GM21515 (cell line): ENCODE measurements around the gene OR9A2.

Experiments used
- ATAC-seq: cut with Tn5 transposase; IDR thresholded peaks from one replicate; pipeline ENCODE4 v1.9.1; 2021; ENCODE audit not compliant: unreplicated experiment

The OR9A2 gene, protein sequence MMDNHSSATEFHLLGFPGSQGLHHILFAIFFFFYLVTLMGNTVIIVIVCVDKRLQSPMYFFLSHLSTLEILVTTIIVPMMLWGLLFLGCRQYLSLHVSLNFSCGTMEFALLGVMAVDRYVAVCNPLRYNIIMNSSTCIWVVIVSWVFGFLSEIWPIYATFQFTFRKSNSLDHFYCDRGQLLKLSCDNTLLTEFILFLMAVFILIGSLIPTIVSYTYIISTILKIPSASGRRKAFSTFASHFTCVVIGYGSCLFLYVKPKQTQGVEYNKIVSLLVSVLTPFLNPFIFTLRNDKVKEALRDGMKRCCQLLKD

GRCh38 chr7:143027032-143027431 is at the start of gene OR9A2:
OR9A2 (minus strand) TSS chr7:143027132; CDS start chr7:143027132, 0 bp downstream.
- no peak for ATAC-seq

GRCh38 chr7:143074141-143074540 is 47.2 kb upstream of the OR9A2 start:
- ATAC-seq: no peak

DNA sequence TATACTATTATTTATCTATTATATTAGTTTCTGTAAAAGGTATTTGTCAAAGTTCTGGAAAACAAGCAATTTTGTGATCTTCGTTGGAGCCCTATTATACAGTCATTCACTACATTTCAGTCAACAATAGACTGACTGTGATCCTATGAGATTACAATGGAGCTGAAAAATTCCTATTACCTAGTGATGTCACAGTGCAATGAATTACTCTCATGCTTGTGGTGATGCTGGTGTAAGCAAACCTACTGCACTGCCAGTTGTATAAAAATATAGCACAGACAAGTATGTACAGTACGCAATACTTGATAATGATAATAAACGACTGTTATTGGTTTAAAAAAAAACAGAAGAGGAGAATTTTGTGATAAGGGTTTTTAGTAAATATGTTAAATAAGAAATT is 46.6 kb upstream of the OR9A2 start:
- no peak for ATAC-seq

- no peak for ATAC-seq
These were observed 43.1 kb upstream of the OR9A2 start for GRCh38 chr7:143069912-143070500.

DNA sequence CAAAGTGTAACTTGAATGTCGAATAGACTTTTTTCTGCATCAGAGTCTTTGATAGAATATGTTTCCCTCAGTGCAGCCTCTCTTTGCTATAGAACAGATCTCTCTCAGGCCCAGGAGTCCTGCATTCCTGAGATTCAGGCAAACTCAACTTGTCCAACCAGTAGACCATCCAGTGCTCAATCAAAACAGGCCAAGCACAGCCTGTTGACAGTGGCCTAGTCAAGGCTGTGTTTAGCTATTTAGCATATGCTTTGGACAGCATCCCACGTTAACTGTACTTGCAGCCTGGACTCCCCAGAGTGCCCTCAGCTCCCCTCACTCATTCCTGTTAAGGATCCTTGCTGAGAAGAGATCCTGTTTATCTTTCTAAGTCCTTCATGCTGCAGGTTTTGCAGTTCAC is 41.5 kb upstream of the OR9A2 start:
- no peak for ATAC-seq

DNA sequence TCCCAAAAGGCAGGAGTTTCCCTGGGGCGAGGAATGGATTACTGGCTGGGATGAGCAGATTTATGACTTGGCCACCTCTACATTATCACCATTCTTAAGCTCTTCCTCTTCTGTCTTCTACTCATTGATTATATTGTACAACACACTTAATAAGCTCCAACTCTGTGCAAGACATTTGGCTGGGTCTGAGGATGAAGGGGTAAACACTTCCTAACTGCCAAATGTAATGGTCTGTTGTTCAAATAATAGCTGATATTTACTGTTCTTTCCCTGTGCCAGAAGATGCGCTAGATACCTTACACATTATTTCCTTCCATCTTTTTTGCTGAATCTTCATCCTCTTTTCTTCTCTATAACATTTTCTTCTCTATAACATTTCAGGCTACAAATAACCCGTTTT is 36.8 kb upstream of the OR9A2 start:
- no peak for ATAC-seq

DNA sequence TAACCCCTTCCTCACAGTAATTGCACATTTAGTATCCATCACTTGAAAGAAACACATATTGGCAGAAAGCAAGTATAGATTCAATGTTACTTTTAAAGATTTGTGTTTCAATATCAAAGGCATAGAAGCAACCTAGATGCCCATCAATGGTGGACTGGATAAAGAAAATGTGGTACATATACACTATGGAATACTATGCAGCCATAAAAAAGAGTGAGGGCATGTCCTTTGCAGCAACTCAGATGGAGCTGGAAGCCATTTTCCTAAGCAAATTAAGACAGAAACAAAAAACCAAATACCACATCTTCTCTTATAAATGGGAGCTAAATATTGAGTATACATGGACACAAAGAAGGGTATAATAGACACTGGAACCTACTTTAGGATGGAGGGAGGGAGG is 28.8 kb upstream of the OR9A2 start:
- ATAC-seq: no peak

- no peak for ATAC-seq
These were observed 27.7 kb upstream of the OR9A2 start for GRCh38 chr7:143054621-143055020.

DNA sequence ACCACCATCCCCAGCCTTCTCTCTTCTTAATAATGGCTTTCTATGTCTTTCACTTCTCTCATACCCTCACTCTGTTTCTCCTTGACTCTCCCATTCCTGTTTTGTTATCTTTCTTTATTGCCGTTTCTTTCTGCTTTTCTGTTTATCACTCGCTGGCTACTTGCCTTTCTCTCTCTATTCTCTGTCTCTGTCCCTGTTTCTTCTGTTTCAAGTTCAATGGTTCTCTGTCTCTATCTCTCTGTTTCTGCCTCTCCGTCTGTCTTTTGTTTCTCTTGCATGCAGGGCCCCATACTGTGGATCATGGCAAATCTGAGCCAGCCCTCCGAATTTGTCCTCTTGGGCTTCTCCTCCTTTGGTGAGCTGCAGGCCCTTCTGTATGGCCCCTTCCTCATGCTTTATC is 25.1 kb upstream of the OR9A2 start, which contains the start of gene OR6V1:
OR6V1 (plus strand) TSS at position 301 of the 400 bp plus-strand sequence; CDS start at position 301, 0 bp downstream.
- no peak for ATAC-seq

- ATAC-seq: no peak
These were observed 24.0 kb upstream of the OR9A2 start for GRCh38 chr7:143050931-143051330.

- no peak for ATAC-seq
These were observed 22.4 kb upstream of the OR9A2 start for GRCh38 chr7:143049362-143049761.

DNA sequence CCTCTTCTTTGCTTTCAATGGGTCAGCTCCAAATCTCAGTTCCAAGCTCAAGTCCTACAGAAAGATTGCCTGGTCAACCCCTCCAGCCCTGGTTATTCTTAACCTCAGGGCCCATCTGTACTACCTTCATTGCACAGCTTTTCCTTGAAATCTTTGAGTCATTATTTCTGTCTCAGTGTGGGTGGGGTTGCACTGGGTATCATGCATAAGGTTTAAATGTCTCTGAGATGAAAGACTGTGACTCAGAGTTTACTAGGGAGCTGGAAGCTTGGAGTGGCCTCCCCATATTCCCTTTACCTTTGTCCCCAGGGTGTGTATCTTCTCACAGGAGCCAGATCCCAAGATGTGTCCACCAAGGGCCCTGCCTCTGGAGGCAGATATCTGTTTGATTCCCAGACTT is 21.9 kb upstream of the OR9A2 start:
- ATAC-seq: no peak

- no peak for ATAC-seq
These were observed 20.4 kb upstream of the OR9A2 start for GRCh38 chr7:143047326-143047725.

- ATAC-seq: no peak
These were observed 19.5 kb upstream of the OR9A2 start for GRCh38 chr7:143046426-143046851.

DNA sequence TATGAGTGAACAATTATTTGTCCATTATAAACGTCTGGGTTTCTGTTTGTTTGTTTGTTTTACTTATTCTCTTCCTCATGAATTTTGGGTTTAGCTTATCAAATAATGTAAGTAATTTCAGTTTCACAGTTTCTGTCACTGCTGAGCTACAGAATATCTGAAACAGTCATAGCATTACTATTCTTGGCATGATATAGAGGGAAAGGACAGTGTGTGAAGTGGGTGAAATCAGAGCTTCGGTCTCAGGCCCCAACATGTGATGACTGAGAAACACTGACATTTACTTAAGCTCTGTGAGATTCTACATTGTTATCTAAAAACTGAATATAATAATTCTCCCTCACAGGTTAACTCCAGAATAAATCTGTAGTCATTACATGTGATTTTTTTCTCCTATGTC is 16.5 kb upstream of the OR9A2 start:
- no peak for ATAC-seq

DNA sequence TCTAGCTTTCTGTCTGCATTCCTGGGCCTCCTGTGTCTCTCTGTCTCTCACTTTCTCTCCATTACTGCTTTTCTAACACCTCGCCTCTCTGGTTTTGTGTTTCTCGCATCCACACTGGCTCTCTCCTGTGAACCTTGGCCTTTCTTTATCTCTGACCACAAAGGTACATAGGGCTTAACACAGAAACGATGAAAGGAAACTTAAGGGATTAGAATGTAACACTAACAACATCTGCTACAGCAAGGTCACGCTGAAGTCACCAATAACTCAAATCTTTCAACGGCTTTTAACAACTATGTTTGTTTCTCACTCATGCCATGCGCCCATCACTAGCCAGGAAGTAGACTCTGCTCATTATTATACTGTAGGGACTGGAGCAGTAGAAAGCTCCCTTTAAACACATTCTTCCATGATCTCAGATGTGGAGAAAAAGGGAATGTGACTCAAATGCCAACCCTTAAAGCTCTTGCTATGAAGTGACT is 15.9 kb upstream of the OR9A2 start:
- ATAC-seq: no peak

DNA sequence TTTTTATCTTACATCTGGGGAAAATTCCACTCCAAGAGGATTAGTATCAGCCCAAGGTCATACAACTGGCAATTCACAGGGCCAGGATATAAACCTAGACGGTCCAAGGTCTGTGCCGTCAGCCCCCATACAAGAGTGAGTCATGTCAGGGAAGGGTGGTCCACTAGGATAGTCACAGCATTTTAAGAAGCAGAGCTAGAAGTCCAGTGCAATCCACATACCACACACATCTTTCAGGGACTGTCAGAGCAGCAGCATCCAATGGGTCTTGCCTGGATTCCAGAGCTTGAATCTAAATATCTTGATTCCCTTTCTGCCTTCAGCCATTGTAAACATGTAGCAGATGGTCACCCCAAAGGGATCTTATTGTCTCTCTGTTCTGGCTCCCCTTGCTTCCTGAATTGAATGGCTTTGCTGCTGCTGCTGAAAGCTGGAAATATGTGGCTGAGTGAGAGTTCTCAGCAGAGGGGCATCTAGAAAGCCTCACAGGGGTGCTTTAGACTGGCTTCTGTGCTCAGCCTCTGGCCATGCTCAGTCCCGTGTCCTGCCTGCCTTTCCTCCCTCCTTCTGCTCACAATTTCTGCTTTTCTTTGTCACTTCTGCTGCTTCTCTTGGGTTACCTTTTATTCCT is 15.3 kb upstream of the OR9A2 start:
- ATAC-seq: no peak

DNA sequence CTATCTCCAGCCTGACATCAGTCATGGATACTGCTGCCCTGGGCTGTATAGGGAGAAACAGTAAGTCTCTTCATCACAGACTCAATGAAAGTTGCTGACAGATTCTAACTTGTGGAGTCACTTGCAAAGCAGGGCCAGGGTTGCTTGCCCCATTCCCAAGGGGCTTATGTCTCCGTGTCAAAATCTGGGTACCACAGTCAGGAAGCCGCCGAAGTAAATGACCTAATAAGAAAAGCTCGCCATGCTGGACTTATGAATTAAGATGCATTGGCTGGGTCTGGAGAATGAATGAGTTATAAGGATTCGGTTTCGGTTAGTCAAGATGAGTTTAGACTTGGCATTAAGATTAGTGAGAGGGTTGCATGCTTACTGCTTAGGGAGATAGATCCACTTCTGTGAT is 14.4 kb upstream of the OR9A2 start:
- ATAC-seq: no peak

- ATAC-seq: no peak
These were observed 13.3 kb upstream of the OR9A2 start for GRCh38 chr7:143040209-143040715.

DNA sequence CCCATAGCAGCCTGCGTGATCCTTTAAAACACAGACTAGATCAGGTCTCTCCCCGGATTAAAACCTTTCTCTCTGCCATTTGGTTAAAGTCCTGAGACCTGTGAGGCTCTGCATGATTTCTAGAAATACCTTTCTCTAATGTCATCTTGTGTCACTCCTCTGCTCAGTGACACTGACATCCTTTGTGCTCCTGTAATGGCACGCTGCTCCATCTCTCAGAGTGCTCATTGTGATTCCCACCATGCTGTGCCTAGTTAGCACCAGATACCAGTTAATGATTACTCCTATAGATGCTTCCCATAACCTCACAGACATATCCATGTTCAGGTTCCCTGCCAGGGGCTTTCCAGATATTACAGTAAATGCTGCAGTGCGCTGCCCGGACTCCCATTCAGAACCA is 11.7 kb upstream of the OR9A2 start:
- ATAC-seq: no peak

DNA sequence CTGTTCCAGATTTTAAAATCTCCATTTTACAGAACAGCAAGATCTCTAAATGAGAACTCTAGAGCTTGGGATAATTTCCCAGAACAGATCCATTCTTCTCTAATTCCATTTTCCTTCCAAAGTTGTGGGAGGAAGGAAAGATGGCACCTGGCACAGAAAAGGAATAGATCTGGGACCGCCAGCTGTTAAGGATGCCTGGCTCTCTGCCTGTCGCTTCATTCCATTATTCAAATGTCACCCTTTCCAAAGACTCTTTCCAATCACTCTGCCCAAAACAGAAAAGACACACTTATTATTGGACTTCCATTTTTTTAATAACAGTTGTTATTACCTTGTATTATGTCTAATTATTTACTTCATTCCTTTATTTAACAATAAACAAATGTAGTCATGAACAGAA is 751 bp upstream of the OR9A2 start:
- no peak for ATAC-seq

- ATAC-seq: no peak
These were observed 1.6 kb downstream of the OR9A2 start for GRCh38 chr7:143025371-143025770.
